Measurements from ENCODE around the gene PANK2. TPM values are rescaled to one million over a fixed set of nuclear protein-coding genes. Genes with fewer than 3 reads are reported as not detected.

The PANK2 gene
- total RNA-seq, 2 experiments from 2014 or later: 49.0 to 51.1 TPM

- DNase-seq (no peak), ATAC-seq (ENCODE audit: poor library complexity) (no peak)
- Mint-ChIP-seq H3K36me3 (ENCODE audit: low read depth) (peaks cover 67% of the 10 kb centered on the region), H3K27ac (no peak overlapping the region), H3K9me3 (no peaks in the 10 kb centered on the region), H3K4me3 (no peak overlapping the region), H3K27me3 (no peaks in the 10 kb centered on the region), H3K4me1 (ENCODE audit: low read depth) (peaks cover 4% of the 10 kb centered on the region)
- peaks cover 0 to 5% of the 10 kb centered on the region in 2 experiments for H3K9me3 ChIP-seq (ENCODE audit: control insufficient read depth in 1 of 2, insufficient read depth in 1 of 2, low read length in 2 of 2)
- intact Hi-C loops (cut with DNase I, micrococcal nuclease): no loop called here
- no peak for TF ChIP-seq CTCF (IDR thresholded peaks at IDR 0.05)
- POLR2A ChIA-PET: no interaction called here
- H3K4me1 ChIP-seq (ENCODE audit: insufficient read depth, low read length): no peaks in the 10 kb centered on the region
- no peak overlapping the region for H3K27ac ChIP-seq (ENCODE audit: low read depth in 1 of 2, low read length in 2 of 2)
- H3K4me3 ChIP-seq (ENCODE audit: low read length): no peak overlapping the region
- H3K27me3 ChIP-seq (ENCODE audit: control insufficient read depth in 1 of 2, insufficient read depth in 2 of 2, low read length in 2 of 2): no peaks in the 10 kb centered on the region
- H3K36me3 ChIP-seq (ENCODE audit: insufficient read depth, low read length): peaks cover 59% of the 10 kb centered on the region
- CTCF ChIA-PET: no interaction called here
These were observed 24.7 kb upstream of the PANK2 start for GRCh38 chr20:3864518-3864917.

GRCh38 chr20:3865152-3865886 is 23.9 kb upstream of the PANK2 start:
- peaks cover 59% of the 10 kb centered on the region for H3K36me3 ChIP-seq (ENCODE audit: insufficient read depth, low read length)
- Mint-ChIP-seq H3K36me3 (ENCODE audit: low read depth) (peaks cover 67% of the 10 kb centered on the region), H3K4me1 (ENCODE audit: low read depth) (peaks cover 4% of the 10 kb centered on the region), H3K27ac (no peak overlapping the region), H3K4me3 (no peak overlapping the region), H3K9me3 (no peaks in the 10 kb centered on the region), H3K27me3 (no peaks in the 10 kb centered on the region)
- ChIA-PET CTCF (no interaction called here), POLR2A (no interaction called here)
- no peaks in the 10 kb centered on the region for H3K4me1 ChIP-seq (ENCODE audit: insufficient read depth, low read length)
- H3K4me3 ChIP-seq (ENCODE audit: low read length): no peak overlapping the region
- DNase-seq (no peak), ATAC-seq (ENCODE audit: poor library complexity) (no peak)
- H3K27me3 ChIP-seq (ENCODE audit: control insufficient read depth in 1 of 2, insufficient read depth in 2 of 2, low read length in 2 of 2): no peaks in the 10 kb centered on the region
- intact Hi-C loops (cut with DNase I, micrococcal nuclease): no loop called here
- H3K9me3 ChIP-seq (ENCODE audit: control insufficient read depth in 1 of 2, insufficient read depth in 1 of 2, low read length in 2 of 2): peaks cover 0 to 5% of the 10 kb centered on the region in 2 experiments
- no peak overlapping the region for H3K27ac ChIP-seq (ENCODE audit: low read depth in 1 of 2, low read length in 2 of 2)
- no peak for TF ChIP-seq CTCF (IDR thresholded peaks at IDR 0.05)

GRCh38 chr20:3865887-3866407 is 23.2 kb upstream of the PANK2 start:
- ATAC-seq (ENCODE audit: poor library complexity) (no peak), DNase-seq (no peak)
- peaks cover 0 to 5% of the 10 kb centered on the region in 2 experiments for H3K9me3 ChIP-seq (ENCODE audit: control insufficient read depth in 1 of 2, insufficient read depth in 1 of 2, low read length in 2 of 2)
- no peak overlapping the region for H3K27ac ChIP-seq (ENCODE audit: low read depth in 1 of 2, low read length in 2 of 2)
- H3K4me3 ChIP-seq (ENCODE audit: low read length): no peak overlapping the region
- Mint-ChIP-seq H3K27ac (no peak overlapping the region), H3K4me1 (ENCODE audit: low read depth) (peaks cover 4% of the 10 kb centered on the region), H3K27me3 (no peaks in the 10 kb centered on the region), H3K4me3 (no peak overlapping the region), H3K9me3 (no peaks in the 10 kb centered on the region), H3K36me3 (ENCODE audit: low read depth) (peaks cover 66% of the 10 kb centered on the region)
- ChIA-PET CTCF (interaction anchor here (0.8 kb wide), 1 partner anchor 11 kb away, joined by 3 read pairs; no protein-coding TSS in a partner anchor), POLR2A (no interaction called here)
- no peak for TF ChIP-seq CTCF (IDR thresholded peaks at IDR 0.05)
- H3K27me3 ChIP-seq (ENCODE audit: control insufficient read depth in 1 of 2, insufficient read depth in 2 of 2, low read length in 2 of 2): no peaks in the 10 kb centered on the region
- intact Hi-C loops (cut with DNase I, micrococcal nuclease): no loop called here
- no peaks in the 10 kb centered on the region for H3K4me1 ChIP-seq (ENCODE audit: insufficient read depth, low read length)
- H3K36me3 ChIP-seq (ENCODE audit: insufficient read depth, low read length): peaks cover 59% of the 10 kb centered on the region
